ENCODE measurements around the gene ZNF41.

DNA sequence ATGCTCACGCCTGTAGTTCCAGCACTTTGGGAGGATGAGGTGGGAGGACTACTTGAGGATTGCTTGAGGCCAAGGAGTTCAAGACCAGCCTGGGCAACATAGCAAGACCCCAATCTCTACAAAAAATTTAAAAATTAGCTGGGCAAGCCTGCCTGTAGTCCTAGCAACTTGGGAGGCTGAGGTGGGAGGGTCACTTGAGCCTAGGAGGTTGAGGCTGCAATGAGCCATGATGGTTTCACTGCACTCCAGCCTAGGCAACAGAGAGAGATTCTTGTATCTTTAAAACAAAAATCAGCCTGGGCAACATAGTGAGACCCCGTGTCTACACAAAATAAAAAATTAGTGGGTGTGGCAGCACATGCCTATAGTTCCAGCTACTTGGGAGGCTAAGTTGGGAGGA lies 1.9 kb downstream of the ZNF41 start:
- no peak for TF ChIP-seq JUN (IDR thresholded peaks at IDR 0.05; ENCODE audit: borderline replicate concordance, insufficient read depth, insufficient read length, low read depth)
- TF ChIP-seq POLR2A (IDR thresholded peaks at IDR 0.05; ENCODE audit: low read depth, low read length), result no peak
- TF ChIP-seq, protein P1, sequence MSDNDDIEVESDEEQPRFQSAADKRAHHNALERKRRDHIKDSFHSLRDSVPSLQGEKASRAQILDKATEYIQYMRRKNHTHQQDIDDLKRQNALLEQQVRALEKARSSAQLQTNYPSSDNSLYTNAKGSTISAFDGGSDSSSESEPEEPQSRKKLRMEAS (IDR thresholded peaks at IDR 0.05; ENCODE audit: insufficient read depth, insufficient read length), result no peak
- TF ChIP-seq, protein P2, sequence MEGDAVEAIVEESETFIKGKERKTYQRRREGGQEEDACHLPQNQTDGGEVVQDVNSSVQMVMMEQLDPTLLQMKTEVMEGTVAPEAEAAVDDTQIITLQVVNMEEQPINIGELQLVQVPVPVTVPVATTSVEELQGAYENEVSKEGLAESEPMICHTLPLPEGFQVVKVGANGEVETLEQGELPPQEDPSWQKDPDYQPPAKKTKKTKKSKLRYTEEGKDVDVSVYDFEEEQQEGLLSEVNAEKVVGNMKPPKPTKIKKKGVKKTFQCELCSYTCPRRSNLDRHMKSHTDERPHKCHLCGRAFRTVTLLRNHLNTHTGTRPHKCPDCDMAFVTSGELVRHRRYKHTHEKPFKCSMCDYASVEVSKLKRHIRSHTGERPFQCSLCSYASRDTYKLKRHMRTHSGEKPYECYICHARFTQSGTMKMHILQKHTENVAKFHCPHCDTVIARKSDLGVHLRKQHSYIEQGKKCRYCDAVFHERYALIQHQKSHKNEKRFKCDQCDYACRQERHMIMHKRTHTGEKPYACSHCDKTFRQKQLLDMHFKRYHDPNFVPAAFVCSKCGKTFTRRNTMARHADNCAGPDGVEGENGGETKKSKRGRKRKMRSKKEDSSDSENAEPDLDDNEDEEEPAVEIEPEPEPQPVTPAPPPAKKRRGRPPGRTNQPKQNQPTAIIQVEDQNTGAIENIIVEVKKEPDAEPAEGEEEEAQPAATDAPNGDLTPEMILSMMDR (IDR thresholded peaks at IDR 0.05; ENCODE audit: extremely low read depth in 1 of 2, insufficient read depth in 1 of 2, low read depth in 1 of 2, low read length in 2 of 2), result no peak
- no peak for TF ChIP-seq EZH2 (IDR thresholded peaks at IDR 0.05; ENCODE audit: borderline replicate concordance, low read depth, low read length, severe bottlenecking)
